ENCODE data around the gene ZNF416. TPM values are rescaled to one million over a fixed set of nuclear protein-coding genes. Genes with fewer than 3 reads are reported as not detected.
A peak's percentile ranks its signal among the peaks of the same experiment; 100 is the strongest.

ZNF416 gene
- total RNA-seq, result 10 to 100 TPM; 14.4 to 16.0 TPM
- polyA plus RNA-seq, result 1 to 10 TPM; 4.1 to 7.6 (median 4.3) TPM
- total RNA-seq, result 9.8 to 21.6 (median 13.6) reads per million in 6 experiments

- peaks cover 13 to 67% (median 45%) of the 10 kb centered on the region in 9 donors for H3K9me3 Mint-ChIP-seq
- POLR2A ChIA-PET, result interaction anchor here (0.8 to 1.5 kb wide), 4 partner anchors 21 to 424 kb away, joined by 3 to 11 read pairs (median 5); partner anchors contain the start of genes ZNF134, ZNF154 and ZNF530
- peak within 1 kb of the TSS; percentile 83 to 96 (median 91) for H3K27ac Mint-ChIP-seq
- H3K4me1 Mint-ChIP-seq, result peaks cover 13 to 31% (median 30%) of the 10 kb centered on the region in 4 donors
- peak within 1 kb of the TSS; percentile 78 to 90 (median 82) for H3K4me3 Mint-ChIP-seq
- ATAC-seq, result peak; percentile 84 to 97
- no peaks in the 10 kb centered on the region for H3K27me3 Mint-ChIP-seq
- H3K36me3 Mint-ChIP-seq, result peaks cover 40 to 52% (median 43%) of the 10 kb centered on the region in 3 donors
- peak; percentile 83 to 99 (median 96) for DNase-seq
Measured at GRCh38 chr19:57578487-57579205, at the start of gene ZNF416. ZNF416 (minus strand) TSS chr19:57578911; CDS start chr19:57578704, 207 bp downstream.

GRCh38 chr19:57623091-57623490 lies 44.4 kb upstream of the ZNF416 start:
- Mint-ChIP-seq H3K4me1 (peaks cover under 1 to 4% (median 3%) of the 10 kb centered on the region in 4 donors), H3K4me3 (no peak overlapping the region), H3K27me3 (no peaks in the 10 kb centered on the region), H3K9me3 (peaks cover 9 to 99% (median 46%) of the 10 kb centered on the region in 9 donors), H3K36me3 (peaks cover 56 to 75% (median 63%) of the 10 kb centered on the region in 3 donors), H3K27ac (peak overlapping the region in 1 of 10 donors; percentile 33)
- POLR2A ChIA-PET, result no interaction called here
- DNase-seq (no peak), ATAC-seq (no peak)

GRCh38 chr19:57620673-57621348 lies 42.1 kb upstream of the ZNF416 start:
- POLR2A ChIA-PET, result no interaction called here
- no peak overlapping the region for H3K4me3 Mint-ChIP-seq
- H3K9me3 Mint-ChIP-seq, result peaks cover 20 to 100% (median 60%) of the 10 kb centered on the region in 9 donors

GRCh38 chr19:57615346-57615745 lies 36.6 kb upstream of the ZNF416 start:
- POLR2A ChIA-PET, result interaction anchor here (1.2 to 4.8 kb wide), 4 partner anchors 16 to 112 kb away, joined by 5 to 22 read pairs (median 11); partner anchors contain the start of genes ZNF154, ZNF211, ZNF530 and ZNF671

More at GRCh38 chr19:57620673-57621348, 42.1 kb upstream of the ZNF416 start:
- Mint-ChIP-seq H3K27ac (no peak overlapping the region), H3K27me3 (no peaks in the 10 kb centered on the region), H3K36me3 (peaks cover 74 to 91% (median 77%) of the 10 kb centered on the region in 3 donors), H3K4me1 (peaks cover 15 to 20% (median 17%) of the 10 kb centered on the region in 4 donors)
- ATAC-seq (no peak), DNase-seq (no peak)

GRCh38 chr19:57613941-57614743 lies 35.4 kb upstream of the ZNF416 start, which contains the start of gene ZNF134:
ZNF134 (plus strand) TSS chr19:57614242; CDS start chr19:57619469, 5,227 bp downstream.
- peak; percentile 80 to 95 (median 88) for DNase-seq
- H3K9me3 Mint-ChIP-seq, result peaks cover 25 to 90% (median 55%) of the 10 kb centered on the region in 9 donors

More at GRCh38 chr19:57615346-57615745, 36.6 kb upstream of the ZNF416 start:
- Mint-ChIP-seq H3K4me1 (peaks cover 28 to 41% (median 38%) of the 10 kb centered on the region in 4 donors), H3K9me3 (peaks cover 25 to 93% (median 67%) of the 10 kb centered on the region in 9 donors), H3K27ac (peak overlapping the region in 8 of 10 donors; percentile 9 to 94 (median 84)), H3K36me3 (peaks cover 61 to 77% (median 63%) of the 10 kb centered on the region in 3 donors), H3K27me3 (no peaks in the 10 kb centered on the region), H3K4me3 (peak overlapping the region; percentile 86 to 94 (median 92))
- ATAC-seq, result no peak
- DNase-seq, result no peak

GRCh38 chr19:57611113-57611512 lies 32.4 kb upstream of the ZNF416 start:
- Mint-ChIP-seq H3K4me3 (no peak overlapping the region), H3K27ac (peak overlapping the region in 1 of 10 donors; percentile 48), H3K4me1 (peaks cover 13 to 24% (median 23%) of the 10 kb centered on the region in 4 donors), H3K36me3 (peaks cover 27 to 72% (median 33%) of the 10 kb centered on the region in 3 donors), H3K27me3 (no peaks in the 10 kb centered on the region), H3K9me3 (peaks cover 12 to 88% (median 31%) of the 10 kb centered on the region in 9 donors)
- DNase-seq (no peak), ATAC-seq (no peak)
- POLR2A ChIA-PET, result no interaction called here

More at GRCh38 chr19:57613941-57614743, 35.4 kb upstream of the ZNF416 start, which contains the start of gene ZNF134:
- peak within 1 kb of the TSS; percentile 67 to 94 (median 89) for H3K27ac Mint-ChIP-seq
- H3K27me3 Mint-ChIP-seq, result no peaks in the 10 kb centered on the region
- POLR2A ChIA-PET, result interaction anchor here (0.5 to 4.8 kb wide), 15 partner anchors 14 to 942 kb away, joined by 3 to 22 read pairs (median 4); partner anchors contain the start of genes ZIK1, ZNF154, ZNF211 and ZNF274
- peak; percentile 99 to 100 for ATAC-seq
- H3K36me3 Mint-ChIP-seq, result peaks cover 49 to 72% (median 51%) of the 10 kb centered on the region in 3 donors
- H3K4me1 Mint-ChIP-seq, result peaks cover 28 to 41% (median 38%) of the 10 kb centered on the region in 4 donors
- H3K4me3 Mint-ChIP-seq, result peak within 1 kb of the TSS; percentile 86 to 94 (median 92)

- H3K27me3 Mint-ChIP-seq, result no peaks in the 10 kb centered on the region
- POLR2A ChIA-PET, result no interaction called here
- peaks cover 0 to 97% (median 40%) of the 10 kb centered on the region in 9 donors for H3K9me3 Mint-ChIP-seq
- peaks cover 44 to 88% (median 46%) of the 10 kb centered on the region in 3 donors for H3K36me3 Mint-ChIP-seq
- DNase-seq, result no peak
- ATAC-seq, result no peak
- no peak overlapping the region for H3K27ac Mint-ChIP-seq
- no peak overlapping the region for H3K4me3 Mint-ChIP-seq
- H3K4me1 Mint-ChIP-seq, result no peaks in the 10 kb centered on the region
Measured at GRCh38 chr19:57606931-57607330, 28.2 kb upstream of the ZNF416 start.

GRCh38 chr19:57599761-57600383 lies 21.2 kb upstream of the ZNF416 start, which contains the start of gene ZNF530:
ZNF530 (plus strand) TSS chr19:57599885; CDS start chr19:57604346, 4,461 bp downstream.
- POLR2A ChIA-PET, result interaction anchor here (0.6 to 2.1 kb wide), 10 partner anchors 14 to 237 kb away, joined by 3 to 7 read pairs (median 4); partner anchors contain the start of genes TRAPPC2B, ZIK1, ZNF134 and ZNF154
- peaks cover 24 to 46% (median 44%) of the 10 kb centered on the region in 3 donors for H3K36me3 Mint-ChIP-seq
- DNase-seq (peak; percentile 70 to 93 (median 78)), ATAC-seq (peak; percentile 95 to 96)
- peak within 1 kb of the TSS in 9 of 10 donors; percentile 35 to 92 (median 78) for H3K27ac Mint-ChIP-seq
- H3K27me3 Mint-ChIP-seq, result no peaks in the 10 kb centered on the region
- H3K9me3 Mint-ChIP-seq, result peaks cover 0 to 58% (median 48%) of the 10 kb centered on the region in 9 donors
- peaks cover 11 to 27% (median 22%) of the 10 kb centered on the region in 4 donors for H3K4me1 Mint-ChIP-seq
- H3K4me3 Mint-ChIP-seq, result peak within 1 kb of the TSS; percentile 80 to 93 (median 90)

- Mint-ChIP-seq H3K27ac (peak overlapping the region in 9 of 10 donors; percentile 35 to 92 (median 78)), H3K9me3 (peaks cover 0 to 58% (median 48%) of the 10 kb centered on the region in 9 donors), H3K4me3 (peak overlapping the region; percentile 80 to 93 (median 90)), H3K36me3 (peaks cover 19 to 42% (median 42%) of the 10 kb centered on the region in 3 donors), H3K4me1 (peaks cover 11 to 27% (median 22%) of the 10 kb centered on the region in 4 donors), H3K27me3 (no peaks in the 10 kb centered on the region)
- ATAC-seq, result peak in 1 of 2 donors; percentile 21
- no peak for DNase-seq
- POLR2A ChIA-PET, result interaction anchor here (0.6 to 2.1 kb wide), 8 partner anchors 15 to 193 kb away, joined by 3 to 7 read pairs (median 4); partner anchors contain the start of genes ZIK1, ZNF134, ZNF154 and ZNF211
Measured at GRCh38 chr19:57599377-57599760, 20.7 kb upstream of the ZNF416 start.

GRCh38 chr19:57587529-57587928 lies 8.8 kb upstream of the ZNF416 start:
- H3K4me1 Mint-ChIP-seq, result peaks cover 12 to 20% (median 18%) of the 10 kb centered on the region in 4 donors
- POLR2A ChIA-PET, result no interaction called here
- H3K27ac Mint-ChIP-seq, result peak overlapping the region in 1 of 10 donors; percentile 1
- peaks cover 58 to 83% (median 61%) of the 10 kb centered on the region in 3 donors for H3K36me3 Mint-ChIP-seq
- peak overlapping the region in 1 of 10 donors; percentile 43 for H3K4me3 Mint-ChIP-seq
- H3K27me3 Mint-ChIP-seq, result no peaks in the 10 kb centered on the region
- H3K9me3 Mint-ChIP-seq, result peaks cover 16 to 95% (median 67%) of the 10 kb centered on the region in 9 donors
- no peak for ATAC-seq
- no peak for DNase-seq
